Retinal pigment epithelial cell (primary cell): ENCODE results near the gene YEATS2.

ENCODE experiments used
- DNase-seq: peaks from one replicate; pipeline ENCODE4 v3.0.0-alpha.2; 2010; ENCODE audit warnings: low read depth
- H3K4me3 ChIP-seq: 2 replicates; pipeline ENCODE4 v1.5.1; 2011; ENCODE audit warnings: mild to moderate bottlenecking, low read length, control low read depth, moderate library complexity
- TF ChIP-seq, protein P1 (sequence below): conservative IDR thresholded peaks from 2 replicates; pipeline ENCODE4 v1.5.1; 2011; ENCODE audit warnings: low read depth, low read length, control low read depth, inconsistent platforms

The YEATS2 gene

DNA sequence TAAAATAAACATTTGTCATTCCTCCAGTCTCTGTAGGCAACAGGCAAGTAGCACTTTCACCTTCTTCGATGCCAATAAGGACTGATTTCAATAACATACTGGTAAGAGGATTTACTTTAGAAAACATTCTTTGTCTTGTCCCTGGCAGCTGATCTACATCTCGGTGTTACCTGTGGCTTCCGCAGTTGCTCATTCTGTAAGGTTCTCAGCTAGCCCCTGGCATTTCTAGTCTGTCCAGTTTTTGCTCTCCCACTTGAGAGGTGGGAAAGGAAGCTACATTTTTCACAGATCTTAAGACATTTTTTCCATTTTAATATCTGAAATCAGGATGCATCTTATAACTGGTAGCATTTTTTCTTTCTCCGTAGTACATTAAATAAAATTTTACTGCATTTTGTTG lies 147.5 kb downstream of the YEATS2 start:
- H3K4me3 ChIP-seq = no peak overlapping the region
- TF ChIP-seq, protein P1, sequence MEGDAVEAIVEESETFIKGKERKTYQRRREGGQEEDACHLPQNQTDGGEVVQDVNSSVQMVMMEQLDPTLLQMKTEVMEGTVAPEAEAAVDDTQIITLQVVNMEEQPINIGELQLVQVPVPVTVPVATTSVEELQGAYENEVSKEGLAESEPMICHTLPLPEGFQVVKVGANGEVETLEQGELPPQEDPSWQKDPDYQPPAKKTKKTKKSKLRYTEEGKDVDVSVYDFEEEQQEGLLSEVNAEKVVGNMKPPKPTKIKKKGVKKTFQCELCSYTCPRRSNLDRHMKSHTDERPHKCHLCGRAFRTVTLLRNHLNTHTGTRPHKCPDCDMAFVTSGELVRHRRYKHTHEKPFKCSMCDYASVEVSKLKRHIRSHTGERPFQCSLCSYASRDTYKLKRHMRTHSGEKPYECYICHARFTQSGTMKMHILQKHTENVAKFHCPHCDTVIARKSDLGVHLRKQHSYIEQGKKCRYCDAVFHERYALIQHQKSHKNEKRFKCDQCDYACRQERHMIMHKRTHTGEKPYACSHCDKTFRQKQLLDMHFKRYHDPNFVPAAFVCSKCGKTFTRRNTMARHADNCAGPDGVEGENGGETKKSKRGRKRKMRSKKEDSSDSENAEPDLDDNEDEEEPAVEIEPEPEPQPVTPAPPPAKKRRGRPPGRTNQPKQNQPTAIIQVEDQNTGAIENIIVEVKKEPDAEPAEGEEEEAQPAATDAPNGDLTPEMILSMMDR = no peak
- DNase-seq = no peak

DNA sequence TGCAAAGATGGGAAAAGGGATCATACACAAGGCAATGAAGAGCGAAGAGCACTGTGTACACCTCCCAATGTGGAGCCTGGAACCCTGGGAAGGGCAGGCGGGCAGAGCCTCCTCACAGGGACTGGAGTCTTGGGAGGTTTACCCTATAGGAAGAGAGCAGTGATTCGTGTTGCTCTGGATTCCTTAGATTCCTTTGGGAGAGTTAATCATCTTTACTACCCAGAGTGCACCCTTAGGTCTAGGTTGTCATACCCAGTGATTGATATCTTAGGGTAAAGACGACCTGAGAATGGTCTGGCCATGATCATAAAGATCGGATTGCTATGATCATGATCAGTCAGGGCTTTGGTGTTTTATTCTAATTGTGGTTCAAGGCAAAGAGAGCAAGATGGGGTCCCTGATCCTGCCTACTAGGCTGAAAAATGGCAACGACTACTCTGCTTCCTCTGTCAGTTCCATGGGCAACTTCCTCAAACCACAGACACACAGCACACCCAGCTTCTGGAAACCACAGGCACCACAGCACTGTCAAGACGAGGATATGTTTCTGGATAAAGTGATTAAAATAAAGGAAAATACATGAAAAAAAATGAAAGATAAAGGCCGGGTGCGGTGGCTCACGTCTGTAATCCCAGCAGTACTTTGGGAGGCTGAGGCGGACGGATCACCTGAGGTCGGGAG lies 148.2 kb downstream of the YEATS2 start:
- no peak for DNase-seq
- TF ChIP-seq, protein P1 = no peak
- H3K4me3 ChIP-seq = no peak overlapping the region

GRCh38 chr3:183854318-183855035 lies 156.9 kb downstream of the YEATS2 start:
- H3K4me3 ChIP-seq = no peak overlapping the region
- TF ChIP-seq, protein P1 = no peak
- DNase-seq = no peak

GRCh38 chr3:183857863-183858262 lies 160.3 kb downstream of the YEATS2 start:
- TF ChIP-seq, protein P1 = no peak
- H3K4me3 ChIP-seq = no peak overlapping the region
- DNase-seq = peak; percentile 36
